GM21528 (cell line): ENCODE measurements around the gene SPOCK1.

Experiments used
- ATAC-seq: cut with Tn5 transposase; IDR thresholded peaks from one replicate; pipeline ENCODE4 v1.9.1; 2021; ENCODE audit warnings: mild to moderate bottlenecking, moderate library complexity; ENCODE audit not compliant: unreplicated experiment, low FRiP score

SPOCK1 gene

GRCh38 chr5:137368651-137369050, 130.5 kb downstream of the SPOCK1 start:
- ATAC-seq = no peak

DNA sequence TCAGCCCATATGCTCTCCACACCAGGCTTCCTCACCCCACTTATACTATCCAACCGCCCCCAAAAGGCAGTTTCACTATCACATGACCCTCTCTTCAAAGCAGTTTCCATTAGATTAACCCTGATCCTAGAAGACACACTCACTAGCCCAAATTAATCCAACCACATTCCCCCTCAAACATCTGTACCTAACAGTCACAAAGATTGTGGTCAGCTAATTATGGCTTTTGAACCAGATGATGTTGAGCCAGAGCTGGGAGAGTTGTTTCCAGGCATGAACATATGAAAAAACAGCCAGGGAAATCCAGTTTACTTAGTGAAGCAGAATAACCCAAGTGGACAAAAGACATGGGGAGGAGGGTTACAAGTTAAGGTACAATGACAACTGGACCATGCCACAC, 131.2 kb downstream of the SPOCK1 start:
- ATAC-seq = no peak

GRCh38 chr5:137366526-137366925, 132.6 kb downstream of the SPOCK1 start:
- no peak for ATAC-seq

- ATAC-seq = no peak
Measured at GRCh38 chr5:137365126-137365865, 133.8 kb downstream of the SPOCK1 start.

- no peak for ATAC-seq
Measured at GRCh38 chr5:137361280-137361679, 137.8 kb downstream of the SPOCK1 start.

GRCh38 chr5:137360607-137361006, 138.5 kb downstream of the SPOCK1 start:
- ATAC-seq = no peak

GRCh38 chr5:137359941-137360340, 139.2 kb downstream of the SPOCK1 start:
- ATAC-seq = no peak

DNA sequence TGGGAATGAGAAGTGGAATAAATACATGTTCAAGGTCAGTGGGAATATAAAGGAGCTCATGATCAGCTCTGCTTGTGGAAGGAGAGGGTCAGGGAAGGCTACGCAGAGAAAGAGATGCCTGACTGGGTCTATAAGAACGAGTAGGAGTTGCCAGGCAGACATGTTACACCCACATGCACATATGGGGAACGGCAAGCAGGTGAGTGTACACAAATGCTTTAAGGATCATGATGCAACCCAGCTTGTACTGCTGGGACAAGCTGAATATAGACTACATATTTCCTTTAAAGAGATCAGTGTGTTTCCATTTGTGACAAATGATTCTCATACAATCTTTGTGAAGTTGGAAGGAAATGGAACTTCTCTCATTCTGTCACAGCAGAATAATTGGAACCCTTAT, 141.7 kb downstream of the SPOCK1 start:
- ATAC-seq = no peak

GRCh38 chr5:137356127-137356526, 143.0 kb downstream of the SPOCK1 start:
- no peak for ATAC-seq

DNA sequence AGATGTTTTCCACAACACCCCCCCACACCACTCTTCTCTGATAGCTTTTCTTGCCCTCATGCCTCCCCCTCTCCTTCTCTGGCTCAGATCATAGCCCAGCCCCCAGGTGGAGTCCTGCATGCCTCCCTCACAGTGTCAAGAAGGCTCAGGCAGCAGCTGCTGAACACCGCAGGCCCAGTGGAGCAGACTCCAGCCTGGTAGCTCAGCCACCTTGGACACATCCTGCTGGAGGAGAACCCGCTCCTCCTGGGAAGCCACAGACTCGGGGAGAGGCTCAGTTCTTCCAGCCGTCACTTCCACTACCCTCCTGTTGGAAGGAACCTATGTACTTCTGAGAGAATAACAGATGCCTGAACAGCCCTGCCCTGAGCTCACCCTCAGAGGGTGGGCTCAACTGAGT, 143.4 kb downstream of the SPOCK1 start:
- ATAC-seq = no peak

DNA sequence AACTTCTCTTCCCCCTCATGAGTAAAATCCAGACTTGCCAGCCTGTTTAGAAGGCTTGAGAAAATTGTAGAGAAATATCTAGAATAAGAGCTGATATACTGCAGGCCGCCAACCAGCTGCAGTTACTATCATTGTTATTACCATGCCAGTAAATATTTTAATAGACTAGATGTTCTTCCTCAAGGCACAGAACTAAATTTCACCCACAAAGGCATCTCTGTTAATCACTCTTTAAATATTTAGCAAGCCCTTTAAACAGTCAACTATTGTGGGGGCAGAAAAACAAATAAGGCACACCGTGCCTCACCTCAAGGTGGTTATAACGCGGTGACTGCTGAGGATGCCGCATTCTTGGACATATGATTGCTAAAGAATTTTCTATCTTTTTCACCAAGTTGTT, 147.0 kb downstream of the SPOCK1 start:
- no peak for ATAC-seq

DNA sequence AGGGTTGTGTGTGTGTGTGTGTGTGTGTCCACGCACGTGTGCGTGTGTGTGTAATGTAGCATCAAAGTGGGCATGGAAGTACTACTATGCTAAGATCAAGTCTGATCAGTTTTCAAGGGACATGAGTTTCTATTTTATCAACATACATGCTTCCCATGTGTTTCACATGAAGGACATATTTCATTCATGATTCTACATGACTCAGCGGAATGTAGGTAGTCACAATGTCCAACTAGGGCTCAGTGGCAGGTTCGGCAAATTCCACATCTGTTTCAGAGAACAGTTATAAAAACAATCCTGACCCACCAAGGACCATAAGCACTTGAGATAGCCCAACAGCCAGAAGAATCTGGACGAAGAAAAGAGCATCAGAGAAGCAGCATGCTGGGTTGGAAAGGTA, 148.3 kb downstream of the SPOCK1 start:
- ATAC-seq = no peak

GRCh38 chr5:137348759-137349158, 150.4 kb downstream of the SPOCK1 start:
- ATAC-seq = no peak

- ATAC-seq = no peak
Measured at GRCh38 chr5:137347865-137348264, 151.3 kb downstream of the SPOCK1 start.

GRCh38 chr5:137346281-137346680, 152.8 kb downstream of the SPOCK1 start:
- no peak for ATAC-seq

- no peak for ATAC-seq
Measured at GRCh38 chr5:137345396-137345795, 153.7 kb downstream of the SPOCK1 start.

DNA sequence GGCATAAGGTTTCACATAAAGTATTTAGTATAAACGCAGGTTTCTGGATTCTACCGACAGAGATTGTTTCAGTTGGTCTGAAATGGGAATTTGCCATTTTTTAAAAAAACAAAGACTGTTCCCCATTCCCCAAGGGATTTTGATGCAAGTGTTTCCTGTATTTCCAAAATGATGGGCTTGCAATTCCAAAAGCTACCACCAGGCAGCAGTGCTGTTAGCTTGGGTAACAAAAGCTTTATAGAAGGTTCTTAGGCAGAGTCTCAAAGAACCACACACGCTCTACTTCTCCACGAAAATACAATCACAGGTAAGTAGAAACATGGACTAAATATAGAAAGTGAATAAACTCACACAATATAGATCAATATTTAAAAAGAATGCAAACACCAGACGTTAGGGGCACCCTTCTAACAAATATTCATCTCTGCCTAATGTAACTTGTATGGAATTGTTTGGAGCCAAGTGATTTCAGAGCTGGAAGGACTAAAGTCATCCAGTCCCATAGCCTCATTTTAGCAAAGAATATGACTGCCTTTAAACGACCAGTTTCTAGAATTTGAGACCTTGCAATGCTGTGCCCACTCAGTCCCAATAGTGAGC, 154.3 kb downstream of the SPOCK1 start:
- no peak for ATAC-seq

- no peak for ATAC-seq
Measured at GRCh38 chr5:137344021-137344420, 155.1 kb downstream of the SPOCK1 start.

DNA sequence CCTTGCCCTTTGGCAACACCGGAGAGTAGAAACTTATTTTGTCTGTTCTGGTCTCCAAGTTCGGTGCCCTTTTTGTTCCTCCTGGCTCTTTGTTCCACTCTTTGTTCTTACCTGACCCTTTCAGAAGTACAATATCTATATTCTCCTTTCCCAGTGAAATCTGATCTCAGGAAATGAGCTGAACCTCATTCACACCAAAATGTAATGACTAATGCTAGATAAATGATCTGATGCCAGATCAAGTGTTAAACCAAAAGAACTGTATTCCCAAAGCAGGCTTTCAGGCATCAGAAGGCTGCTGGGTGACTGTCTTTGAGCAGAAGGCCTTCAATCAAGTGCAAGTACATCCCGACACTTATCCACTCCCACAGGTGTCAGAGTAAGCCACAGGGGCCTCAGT, 156.4 kb downstream of the SPOCK1 start:
- no peak for ATAC-seq

DNA sequence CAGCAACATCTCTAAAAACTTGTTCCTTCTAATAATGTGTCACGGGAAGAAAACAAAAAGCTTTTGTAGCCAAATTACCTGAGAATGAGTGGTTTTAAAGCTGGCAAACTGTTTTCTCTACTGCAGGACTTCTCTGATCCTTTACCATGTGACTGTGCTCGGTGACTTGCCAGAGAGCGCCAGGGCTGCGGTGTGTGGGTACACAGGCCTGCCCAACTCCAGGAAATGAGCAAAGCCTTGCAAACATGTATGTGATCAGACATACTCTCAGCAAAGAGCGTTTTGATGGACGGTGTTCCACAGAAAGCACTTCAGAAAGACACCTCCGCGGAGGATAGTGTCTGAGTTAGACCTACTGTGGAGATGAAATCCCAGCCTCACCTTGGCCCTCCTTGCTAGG, 157.3 kb downstream of the SPOCK1 start:
- ATAC-seq = no peak

DNA sequence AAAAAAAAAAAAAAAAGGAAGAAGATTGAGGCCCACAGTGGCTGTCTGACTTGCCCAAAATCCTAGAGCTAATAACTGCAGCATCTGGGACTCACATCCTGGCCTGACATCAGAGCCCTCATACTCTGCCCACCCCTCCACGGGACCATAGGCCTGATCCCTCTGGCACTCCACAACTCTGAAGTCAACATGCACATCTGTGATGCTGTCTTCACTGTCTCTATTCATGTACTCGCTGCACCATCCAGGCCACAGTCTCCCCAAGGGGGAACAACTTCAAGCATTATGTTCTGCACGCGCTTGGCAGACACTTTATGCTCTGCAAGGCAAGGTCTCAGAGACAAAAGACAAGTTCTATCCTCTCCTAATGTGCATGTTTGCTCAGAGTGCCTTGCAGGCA, 158.2 kb downstream of the SPOCK1 start:
- ATAC-seq = no peak

- no peak for ATAC-seq
Measured at GRCh38 chr5:137336565-137337120, 162.5 kb downstream of the SPOCK1 start.
